ENCODE results near the gene MSGN1.

DNA sequence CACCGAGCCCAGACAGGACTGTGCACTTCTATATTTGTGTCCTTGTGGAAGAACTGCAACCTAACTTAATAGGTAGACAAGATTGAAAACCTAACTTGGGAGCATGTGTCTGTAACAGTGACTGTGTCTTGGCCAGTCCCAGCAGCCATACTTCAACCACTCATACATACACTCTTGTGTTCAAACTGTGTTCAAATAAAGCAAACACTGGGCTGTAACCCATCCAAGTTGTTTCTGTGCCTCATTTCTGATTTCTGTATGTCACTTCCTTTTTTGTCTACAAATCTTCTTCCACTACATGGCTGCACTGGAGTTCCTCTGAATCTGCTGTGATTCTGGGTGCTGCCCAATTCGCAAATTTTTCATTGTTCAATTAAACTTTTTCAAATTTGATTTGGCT lies 31.0 kb downstream of the MSGN1 start:
- TF ChIP-seq CTCF (IDR thresholded peaks at IDR 0.05; ENCODE audit: insufficient read depth, low read length, poor library complexity, severe bottlenecking) (no peak), EZH2phosphoT487 (conservative IDR thresholded peaks at IDR 0.05; ENCODE audit: low read length) (no peak)
